GM18520 (cell line): Measurements from ENCODE around the gene TFDP1.

ENCODE experiments used
- ATAC-seq: cut with Tn5 transposase; IDR thresholded peaks from one replicate; pipeline ENCODE4 v1.9.1; 2021; ENCODE audit not compliant: unreplicated experiment

The TFDP1 gene, protein sequence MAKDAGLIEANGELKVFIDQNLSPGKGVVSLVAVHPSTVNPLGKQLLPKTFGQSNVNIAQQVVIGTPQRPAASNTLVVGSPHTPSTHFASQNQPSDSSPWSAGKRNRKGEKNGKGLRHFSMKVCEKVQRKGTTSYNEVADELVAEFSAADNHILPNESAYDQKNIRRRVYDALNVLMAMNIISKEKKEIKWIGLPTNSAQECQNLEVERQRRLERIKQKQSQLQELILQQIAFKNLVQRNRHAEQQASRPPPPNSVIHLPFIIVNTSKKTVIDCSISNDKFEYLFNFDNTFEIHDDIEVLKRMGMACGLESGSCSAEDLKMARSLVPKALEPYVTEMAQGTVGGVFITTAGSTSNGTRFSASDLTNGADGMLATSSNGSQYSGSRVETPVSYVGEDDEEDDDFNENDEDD

DNA sequence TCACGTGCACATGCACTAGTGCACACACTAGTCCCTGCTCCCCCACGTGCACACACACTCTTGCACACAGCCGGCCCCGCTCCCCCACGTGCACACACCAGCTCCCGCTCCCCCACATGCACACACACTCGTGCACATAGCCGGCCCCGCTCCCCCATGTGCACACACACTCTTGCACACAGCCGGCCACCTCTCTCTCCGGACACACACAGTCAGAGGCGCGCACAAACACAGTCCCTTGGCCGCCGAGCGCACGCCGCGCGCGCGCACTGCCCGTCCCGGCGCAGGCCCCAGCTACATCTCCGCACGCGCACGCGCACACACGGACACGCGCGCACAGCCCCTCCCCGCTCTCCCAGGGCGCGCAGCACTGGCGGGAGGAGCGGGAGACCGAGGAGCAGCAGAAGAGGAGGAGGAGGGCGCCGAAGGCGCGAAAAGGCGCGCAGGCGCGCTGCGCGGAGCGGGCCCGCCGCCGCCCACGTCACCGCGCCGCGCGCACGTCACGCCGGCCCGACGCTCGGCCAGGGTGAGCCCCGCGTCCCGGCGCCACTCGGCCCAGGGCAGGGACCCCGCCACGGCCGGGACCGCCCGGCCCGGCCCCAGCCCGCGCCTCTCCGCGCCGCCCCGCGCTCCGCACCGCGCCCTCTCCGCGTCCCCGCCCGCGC, at the start of gene TFDP1:
TSS of gene TFDP1 (plus strand) at position 549 of the 665 bp plus-strand sequence. CDS start 1,085 bp downstream, outside the sequence.
- peak; percentile 80 for ATAC-seq

DNA sequence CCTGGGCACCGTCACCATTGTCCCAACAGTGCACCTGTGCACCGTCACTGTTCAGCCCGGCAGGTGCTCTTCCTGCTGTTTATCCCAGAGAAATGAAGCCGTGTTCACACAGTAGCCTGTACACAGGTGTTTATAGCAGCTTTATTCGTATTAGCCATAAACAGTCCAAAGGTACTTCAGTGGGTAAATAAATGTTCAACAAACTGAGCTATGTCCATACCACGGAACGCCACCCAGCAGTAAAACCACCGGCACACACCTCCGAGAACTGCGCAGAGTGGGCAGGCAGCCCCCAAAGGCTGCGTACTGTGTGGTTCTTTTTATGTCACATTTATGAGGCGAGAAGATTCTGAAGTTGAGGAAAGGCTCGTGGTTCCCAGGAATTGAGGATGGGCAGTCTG, 49.2 kb upstream of the TFDP1 start:
- no peak for ATAC-seq

DNA sequence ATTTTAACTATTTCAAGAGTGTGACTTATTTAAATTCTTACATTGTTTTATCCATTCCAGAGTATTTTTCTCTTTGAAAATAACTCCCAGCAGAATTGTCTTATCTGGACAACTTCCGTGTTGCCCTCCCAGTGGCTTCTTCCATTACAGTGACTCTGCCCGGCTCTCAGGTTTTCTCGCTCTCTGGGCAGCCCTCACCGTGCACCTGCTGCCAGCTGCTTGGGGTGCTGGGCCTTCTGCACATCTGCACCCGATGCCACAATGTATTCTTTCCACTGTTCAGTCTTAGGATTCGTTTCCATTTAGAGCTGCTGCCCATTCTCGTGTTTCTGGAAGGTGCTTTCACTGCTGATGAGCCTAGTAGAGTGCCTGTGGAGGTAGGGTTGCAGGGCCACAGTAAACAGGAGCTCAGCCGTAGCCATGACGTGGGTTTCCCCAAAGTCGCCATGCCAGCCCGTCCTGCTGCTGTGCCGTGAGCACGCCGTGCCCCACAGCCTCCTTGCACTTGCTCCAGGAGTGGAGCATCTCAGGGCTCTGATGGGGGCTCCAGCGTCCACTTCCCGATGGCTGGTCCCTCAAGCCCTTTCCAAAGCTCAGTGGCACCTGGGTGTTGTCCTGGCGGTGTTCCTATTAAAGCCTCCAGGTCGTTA, 48.0 kb upstream of the TFDP1 start:
- ATAC-seq = no peak

DNA sequence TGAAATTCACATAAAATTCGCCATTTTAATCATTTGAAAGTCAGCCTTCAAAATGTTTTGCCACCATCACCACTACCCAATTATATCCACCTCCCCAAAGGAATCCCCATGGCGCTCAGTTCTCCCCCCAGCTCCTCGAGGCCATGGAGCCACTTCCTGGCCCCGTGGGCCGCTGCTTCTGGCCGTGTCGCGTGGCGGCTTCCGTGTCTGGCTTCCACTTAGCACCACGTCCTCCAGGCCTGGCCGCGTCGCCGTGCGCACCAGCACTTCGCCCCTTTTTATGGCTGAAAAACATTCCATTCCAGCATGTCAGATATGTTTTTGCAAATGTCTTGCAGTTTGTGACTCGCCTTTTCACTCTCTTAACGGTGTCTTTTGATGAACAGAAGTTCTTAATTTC, 47.3 kb upstream of the TFDP1 start:
- no peak for ATAC-seq

DNA sequence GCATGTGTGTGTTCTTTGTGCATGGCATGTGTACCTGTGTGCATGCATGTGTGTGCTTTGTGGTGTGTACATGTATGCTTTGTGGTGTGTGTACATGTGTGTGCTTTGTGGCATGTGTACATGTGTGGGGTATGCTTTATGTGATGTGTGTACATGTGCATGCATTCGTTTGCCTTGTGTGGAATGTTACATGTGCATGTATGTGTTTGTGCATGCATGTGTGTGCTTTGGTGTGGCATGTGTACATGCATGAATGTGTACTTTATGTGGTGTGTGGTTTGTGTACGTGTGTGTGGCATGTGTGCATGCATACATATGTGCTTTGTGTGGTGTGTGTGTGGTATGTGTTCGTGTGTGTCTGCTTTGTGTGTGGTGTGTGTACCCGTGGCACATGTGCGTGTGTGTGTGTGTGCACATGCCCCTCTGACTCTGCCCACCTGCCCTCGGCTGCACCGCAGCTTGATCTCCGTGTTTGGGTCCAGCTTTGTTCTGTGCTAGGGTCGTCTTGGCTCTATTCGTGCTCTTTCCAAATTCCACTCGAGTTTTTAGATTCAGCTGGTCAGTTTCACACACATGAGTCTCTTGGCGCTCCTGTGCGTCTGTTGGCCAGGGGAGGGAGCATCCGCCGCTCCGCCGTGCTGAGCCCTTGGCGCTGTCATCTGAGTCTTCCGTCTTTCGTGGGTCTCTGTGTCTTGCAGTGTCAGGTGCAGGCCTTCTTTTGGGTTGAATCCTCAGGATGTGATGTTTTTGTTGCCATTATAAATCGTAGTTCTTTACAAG, 46.5 kb upstream of the TFDP1 start:
- no peak for ATAC-seq

DNA sequence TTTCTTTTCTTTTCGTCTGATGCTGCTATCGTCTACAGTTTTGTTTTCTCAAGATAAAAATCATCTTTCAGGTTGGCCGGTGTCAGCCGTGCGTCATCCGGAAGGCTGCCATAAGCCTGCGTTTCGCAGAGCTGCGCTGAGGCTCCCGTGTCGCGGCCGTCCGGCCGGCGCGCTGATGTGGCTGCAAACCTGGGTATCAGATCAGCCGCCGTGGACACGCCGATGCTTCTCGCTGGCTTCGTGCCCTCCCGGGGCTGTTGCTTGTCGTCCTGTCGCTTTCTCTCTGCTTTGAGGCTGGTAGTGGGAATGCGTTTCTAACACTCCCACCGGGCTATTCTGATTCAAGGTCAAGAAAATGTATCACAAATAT, 45.9 kb upstream of the TFDP1 start:
- no peak for ATAC-seq

DNA sequence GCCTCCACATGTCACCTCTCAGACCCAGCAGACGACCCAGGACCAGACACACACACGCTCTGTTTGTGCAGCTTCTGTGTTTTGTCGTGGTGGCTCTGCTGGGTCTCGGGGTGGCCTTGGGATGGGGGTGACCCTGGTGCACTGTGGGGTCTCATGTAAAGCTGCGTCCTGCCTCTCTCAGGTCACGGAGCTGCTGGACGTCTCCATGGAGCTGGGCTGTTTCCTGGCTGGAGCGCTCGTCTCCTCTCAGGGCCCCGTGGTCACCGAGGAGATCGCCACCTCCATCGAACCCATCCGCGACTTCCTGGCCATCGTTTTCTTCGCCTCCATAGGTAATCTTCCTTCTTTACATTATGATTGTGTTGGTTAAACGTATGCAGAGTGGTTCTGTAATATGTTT, 45.4 kb upstream of the TFDP1 start:
- no peak for ATAC-seq

DNA sequence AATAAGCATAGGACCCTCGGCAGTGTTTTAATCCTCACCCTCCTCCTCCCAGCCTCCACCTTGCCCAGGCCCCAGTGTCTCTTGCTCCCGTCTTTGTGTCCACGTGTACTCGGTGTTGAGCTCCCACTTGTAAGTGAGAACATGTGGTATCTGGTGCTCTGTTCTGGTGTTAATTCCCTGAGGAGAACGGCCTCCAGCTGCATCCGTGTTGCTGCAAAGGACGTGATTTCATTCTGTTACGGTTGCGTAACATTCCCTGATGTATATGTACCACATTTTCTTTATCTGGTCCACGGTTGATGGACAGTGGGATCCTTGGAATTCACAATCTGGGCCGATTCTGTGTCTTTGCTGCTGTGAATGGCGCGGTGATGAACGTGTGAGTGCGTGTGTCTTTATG, 44.7 kb upstream of the TFDP1 start:
- no peak for ATAC-seq

DNA sequence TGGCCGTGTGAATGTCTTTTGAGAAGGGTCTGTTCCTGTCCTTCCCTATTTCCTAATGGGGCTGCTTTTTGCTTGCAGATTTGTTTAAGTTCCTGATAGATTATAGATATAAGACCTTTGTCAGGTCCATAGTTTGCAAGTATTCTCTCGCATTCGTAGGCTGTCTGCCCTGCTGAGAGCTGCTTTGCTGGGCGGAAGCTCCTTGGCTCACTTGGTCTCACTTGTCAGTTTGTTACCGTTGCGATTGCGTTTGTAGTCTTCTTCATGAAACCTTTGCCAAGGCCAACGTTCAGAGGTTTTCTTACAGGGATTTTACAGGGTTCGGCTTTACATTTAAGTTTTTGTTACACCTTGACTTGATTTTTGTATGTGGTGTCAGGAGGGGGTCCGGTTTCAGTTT, 44.0 kb upstream of the TFDP1 start:
- no peak for ATAC-seq

DNA sequence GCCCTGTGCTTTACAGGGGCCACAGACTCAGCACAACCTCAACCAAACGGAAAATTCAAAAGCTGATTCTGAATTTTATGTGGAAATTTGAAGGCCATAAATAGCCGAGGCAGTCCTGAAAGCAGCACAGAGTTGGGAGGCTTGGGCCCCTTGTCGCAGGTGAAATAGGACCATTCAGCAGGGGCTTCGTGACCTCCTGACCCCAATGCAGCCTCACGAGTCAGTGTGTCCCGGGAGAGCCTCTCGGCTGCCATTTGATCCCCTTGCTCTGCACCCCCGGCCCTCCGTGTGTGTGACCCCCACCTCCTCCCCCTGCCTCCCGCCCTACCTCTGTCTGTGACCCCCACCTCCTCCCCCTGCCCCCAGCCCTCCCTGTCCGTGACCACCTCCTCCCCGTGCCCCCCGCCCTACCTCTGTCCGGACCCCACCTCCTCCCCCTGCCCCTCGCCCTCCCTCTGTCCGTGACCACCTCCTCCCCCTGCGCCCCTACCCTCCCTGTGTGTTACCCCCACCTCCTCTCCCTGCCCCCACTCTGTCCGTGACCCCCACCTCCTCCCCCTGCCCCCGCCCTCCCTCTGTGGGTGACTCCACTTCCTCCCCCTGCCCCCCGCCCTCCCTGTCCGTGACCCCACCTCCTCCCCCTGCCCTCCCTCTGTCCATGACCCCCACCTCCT, 41.7 kb upstream of the TFDP1 start:
- no peak for ATAC-seq

DNA sequence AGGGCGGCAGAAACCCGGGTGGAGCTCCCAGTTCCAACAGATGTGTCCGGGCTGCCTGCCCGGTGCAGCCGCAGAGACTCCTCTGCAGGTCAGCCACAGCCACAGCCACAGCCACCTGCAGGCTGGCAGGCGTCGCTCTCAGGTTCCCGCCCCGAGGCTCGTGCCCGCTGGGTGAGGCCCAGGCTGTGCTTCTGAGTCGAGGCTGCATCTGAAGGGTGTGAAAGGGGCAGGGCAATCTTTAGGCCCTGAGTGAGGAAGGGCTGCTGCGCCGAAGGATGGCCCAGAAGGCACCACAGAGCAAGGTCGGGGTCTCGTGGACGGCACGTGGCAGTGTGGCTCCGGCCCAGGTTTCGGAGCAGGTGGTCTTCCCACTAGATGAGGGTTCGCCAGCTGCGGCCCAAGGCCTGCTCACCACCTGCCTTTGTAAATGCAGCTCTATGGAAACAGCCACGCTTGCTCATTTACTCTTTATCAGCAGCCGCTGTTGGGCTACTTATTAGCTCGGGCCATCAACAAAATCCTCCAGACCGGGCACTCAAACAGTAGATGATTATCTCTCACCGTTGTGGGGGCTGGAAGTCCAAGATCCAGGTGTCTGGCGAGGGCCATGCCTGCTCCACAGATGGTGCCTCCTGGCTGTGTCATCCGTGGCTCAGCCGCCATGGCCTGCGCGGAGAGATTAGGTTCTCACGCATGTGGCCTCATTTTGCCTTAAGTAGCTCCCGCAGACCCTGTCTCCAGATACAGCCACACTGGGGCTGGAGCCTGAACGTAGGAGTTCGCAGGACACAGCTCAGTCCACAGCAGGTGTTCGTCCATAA, 40.3 kb upstream of the TFDP1 start:
- ATAC-seq = no peak

DNA sequence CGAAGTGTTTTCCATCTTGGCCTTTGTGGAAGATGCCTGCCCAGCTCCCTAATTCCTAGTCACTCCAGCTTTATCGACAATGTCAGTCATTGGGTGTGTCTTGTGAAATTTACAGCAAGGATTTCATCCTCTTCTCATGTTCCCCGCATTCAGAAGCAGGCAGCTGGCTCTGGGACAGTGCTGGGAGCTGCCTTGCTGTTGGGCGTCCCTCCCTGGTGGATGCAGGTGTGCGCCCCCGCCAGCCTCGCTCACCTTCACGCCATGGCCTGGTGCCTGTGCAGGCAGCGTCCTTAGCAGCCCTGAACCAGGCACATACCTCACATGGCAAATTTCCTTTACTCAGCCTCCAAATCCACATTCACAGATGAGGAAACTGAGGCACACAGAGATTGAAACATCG, 39.7 kb upstream of the TFDP1 start:
- ATAC-seq = no peak

DNA sequence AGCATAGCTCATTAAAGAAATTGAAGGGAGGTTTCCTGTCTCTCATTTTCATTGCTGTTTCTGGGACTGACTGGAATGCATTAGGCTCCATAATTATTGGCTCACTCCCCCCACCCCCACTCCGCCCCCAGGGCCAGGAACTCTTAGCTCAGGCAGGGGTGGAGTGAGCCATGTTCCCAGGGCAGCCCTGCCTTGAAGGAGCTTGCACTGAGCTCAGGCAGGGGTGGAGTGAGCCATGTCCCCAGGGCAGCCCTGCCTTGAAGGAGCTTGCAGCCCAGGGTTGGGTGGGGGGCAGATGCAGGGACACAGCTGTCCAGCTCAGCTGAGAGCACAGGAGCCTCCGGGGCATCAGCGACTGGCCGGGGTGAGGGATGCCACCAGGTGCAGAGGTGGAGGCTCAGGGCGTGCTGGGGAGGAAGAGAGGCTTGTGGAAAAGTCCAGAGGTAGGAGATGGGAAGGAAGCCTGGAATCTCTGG, 39.1 kb upstream of the TFDP1 start:
- ATAC-seq = no peak

DNA sequence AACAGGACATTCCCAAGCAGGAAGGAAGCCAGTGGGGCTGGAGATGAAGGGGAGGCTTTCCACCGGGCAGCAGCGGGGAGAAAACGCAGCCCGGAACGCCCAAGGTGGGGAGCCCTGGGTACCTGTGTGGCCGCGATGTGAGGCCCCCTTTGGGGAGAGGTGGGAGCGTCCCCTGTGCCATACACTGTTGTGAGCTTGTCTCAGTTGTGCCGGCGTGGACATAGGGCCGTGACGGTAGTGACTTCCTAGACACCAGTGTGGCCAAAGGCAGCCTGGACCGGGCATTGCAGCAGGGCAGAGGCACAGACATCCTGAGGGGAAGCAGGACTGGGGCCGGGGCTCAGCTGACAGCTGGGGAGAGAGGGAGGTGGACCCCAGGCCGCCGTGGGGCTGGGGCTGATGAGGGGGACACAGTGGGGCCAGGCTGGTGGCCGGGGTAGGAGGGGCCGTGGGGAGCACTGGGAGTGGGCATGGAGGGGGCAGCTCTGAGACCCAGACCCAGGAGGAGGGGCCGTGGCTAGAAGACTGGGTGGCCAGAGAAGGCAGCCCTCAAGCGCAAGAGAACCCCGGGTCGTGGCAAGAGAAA, 38.5 kb upstream of the TFDP1 start:
- no peak for ATAC-seq

DNA sequence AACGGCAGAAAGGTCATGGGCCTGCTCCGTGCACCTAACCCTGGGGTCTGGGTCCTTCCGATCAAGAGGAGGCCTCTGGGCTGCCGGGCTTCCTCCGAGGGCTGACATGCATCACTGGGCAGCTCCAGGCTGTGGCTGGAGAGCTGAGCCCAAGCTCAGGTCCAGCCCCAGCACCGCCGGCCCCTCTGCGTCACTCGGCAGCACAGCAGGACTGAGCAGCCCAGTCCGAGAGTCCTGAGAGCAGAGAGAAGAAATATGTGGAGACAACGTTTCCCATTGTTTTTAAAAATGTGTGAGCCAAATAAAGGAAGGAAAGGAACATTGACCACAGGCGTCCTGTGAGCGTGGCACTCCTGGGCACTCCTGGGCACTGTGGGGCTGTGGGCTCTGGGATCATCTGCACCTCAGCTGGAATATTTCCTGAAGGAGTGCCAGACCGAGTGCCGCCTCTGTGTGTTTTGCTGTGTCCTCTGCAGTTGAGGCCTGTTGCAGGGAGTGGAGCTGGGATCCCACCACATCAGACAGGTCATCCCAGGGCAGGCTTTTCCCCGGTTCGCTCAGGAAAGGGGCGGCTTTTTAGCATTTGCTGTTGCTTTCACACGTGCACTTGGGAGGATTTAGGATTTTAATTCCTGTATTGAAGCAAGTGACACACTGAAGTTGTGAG, 37.8 kb upstream of the TFDP1 start:
- ATAC-seq = no peak

DNA sequence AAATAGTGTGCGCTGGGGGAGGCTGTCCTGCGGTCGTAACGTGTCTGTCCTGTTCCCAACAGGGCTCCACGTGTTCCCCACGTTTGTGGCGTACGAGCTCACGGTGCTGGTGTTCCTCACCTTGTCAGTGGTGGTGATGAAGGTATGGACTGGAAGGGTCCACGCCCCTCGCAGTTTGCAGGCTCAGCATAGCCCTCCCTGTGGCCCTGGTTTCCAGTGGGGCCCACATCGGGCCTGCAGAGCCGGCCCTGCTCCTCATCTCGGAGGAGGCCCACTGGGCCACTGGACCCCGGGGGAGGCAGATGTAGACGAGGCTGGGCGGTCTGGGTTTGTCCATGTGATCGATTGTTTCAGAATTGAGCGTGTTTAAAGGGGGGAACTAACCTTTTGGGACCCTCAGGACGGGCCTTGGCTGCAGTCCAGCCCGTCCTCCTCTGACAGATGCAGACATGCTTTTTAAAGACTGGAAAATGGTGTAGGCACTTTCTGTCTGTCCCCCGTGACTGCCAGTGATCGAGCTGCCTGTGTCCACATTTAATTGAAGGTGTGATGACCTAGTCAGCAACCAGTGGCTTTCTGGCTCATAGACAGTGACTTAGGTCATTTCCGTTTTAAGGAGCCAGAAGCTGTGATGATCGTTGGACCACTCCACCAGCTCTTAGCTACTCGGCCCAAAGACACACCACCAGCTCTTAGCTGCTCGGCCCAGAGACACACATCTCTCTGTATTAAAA, 37.1 kb upstream of the TFDP1 start:
- ATAC-seq = no peak

DNA sequence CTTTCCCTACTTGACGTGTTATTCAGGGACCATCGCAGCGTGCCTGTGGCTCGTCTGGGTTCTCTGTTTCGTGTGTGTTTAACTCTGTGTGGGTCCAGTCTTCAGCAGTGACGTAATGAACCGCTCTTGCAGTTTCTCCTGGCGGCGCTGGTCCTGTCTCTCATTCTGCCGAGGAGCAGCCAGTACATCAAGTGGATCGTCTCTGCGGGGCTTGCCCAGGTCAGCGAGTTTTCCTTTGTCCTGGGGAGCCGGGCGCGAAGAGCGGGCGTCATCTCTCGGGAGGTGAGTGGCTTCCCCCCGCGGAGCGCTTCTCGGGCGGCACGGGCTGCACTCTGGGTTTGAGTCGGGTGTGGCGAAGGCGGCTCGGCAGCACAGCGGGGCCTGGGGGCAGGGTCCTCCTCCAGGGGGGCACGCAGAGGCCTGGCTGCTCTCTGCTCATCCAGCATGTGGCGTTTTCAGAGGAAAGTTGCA, 36.3 kb upstream of the TFDP1 start:
- ATAC-seq = no peak
